H1 (cell line): ENCODE measurements around the gene UBE2O. TPM values are rescaled to one million over a fixed set of nuclear protein-coding genes. Genes with fewer than 3 reads are reported as not detected.

Experiments
- CTCF ChIA-PET: fragments of 300-600 bp; sonication (Branson Sonifier 250); formaldehyde crosslinking; loops from one replicate; lab custom pipeline; 2021; ENCODE audit not compliant: partially characterized antibody; lab: Charles Lee
- POLR2A ChIA-PET: fragments of 300-600 bp; sonication (Branson Sonifier 250); formaldehyde crosslinking; loops from one replicate; lab custom pipeline; 2021; ENCODE audit warnings: inconsistent platforms; ENCODE audit not compliant: partially characterized antibody; lab: Charles Lee
- DNase-seq, 2 experiments: peaks; one replicate each; pipeline versions ENCODE4 v3.0.0 to v3.0.0-alpha.2; 2010 to 2022; ENCODE audit warnings: low spot score in 2 of 2, low read depth in 1 of 2, mixed read lengths in 1 of 2
- FAIRE-seq: peaks from 2 replicates; lab custom pipeline; 2011; peaks lifted over from hg19 to GRCh38; lab: Jason Lieb, UNC
- H2AFZ ChIP-seq: 2 replicates; pipeline ENCODE4 v1.8.1; 2012; ENCODE audit warnings: low read length, inconsistent platforms
- H2AK5ac ChIP-seq: 2 replicates; pipeline ENCODE4 v1.6.1; 2013; ENCODE audit warnings: low read depth, low read length
- H2BK120ac ChIP-seq: replicated peaks from 2 replicates; pipeline ENCODE3; 2013; ENCODE audit warnings: low read depth, low read length, inconsistent platforms
- H2BK12ac ChIP-seq: 2 replicates; pipeline ENCODE4 v1.6.1; 2013; ENCODE audit warnings: low read depth, low read length
- H2BK15ac ChIP-seq: 2 replicates; pipeline ENCODE4 v1.6.1; 2013; ENCODE audit warnings: low read length
- H2BK20ac ChIP-seq: 2 replicates; pipeline ENCODE4 v1.6.1; 2013; ENCODE audit warnings: low read length
- H2BK5ac ChIP-seq: 2 replicates; pipeline ENCODE4 v1.6.1; 2013; ENCODE audit warnings: low read depth, low read length
- H3K14ac ChIP-seq: 2 replicates; pipeline ENCODE4 v1.6.1; 2013; ENCODE audit warnings: inconsistent platforms; ENCODE audit not compliant: insufficient read length
- H3K18ac ChIP-seq: 2 replicates; pipeline ENCODE4 v1.6.1; 2013; ENCODE audit warnings: low read length; ENCODE audit errors: extremely low read depth
- H3K23ac ChIP-seq: 2 replicates; pipeline ENCODE4 v1.6.1; 2013; ENCODE audit warnings: inconsistent platforms; ENCODE audit not compliant: insufficient read length
- H3K23me2 ChIP-seq: 2 replicates; pipeline ENCODE4 v1.6.1; 2013; ENCODE audit warnings: low read depth, low read length
- H3K27ac ChIP-seq: 2 replicates; pipeline ENCODE4 v1.6.1; 2011; ENCODE audit warnings: low read depth, low read length, inconsistent platforms
- H3K27me3 ChIP-seq, 4 experiments: replicated peaks in 1 of 4; 1 replicate in 1 of 4; 2 replicates in 3 of 4; pipeline versions ENCODE4 v1.6.1 to v1.8.1; 2011 to 2013; ENCODE audit warnings: low read length in 3 of 4, mild to moderate bottlenecking in 3 of 4, inconsistent platforms in 2 of 4, mixed read lengths in 2 of 4, moderate library complexity in 1 of 4; ENCODE audit not compliant: control insufficient read depth in 3 of 4, insufficient read depth in 3 of 4; ENCODE audit errors: extremely low read depth in 1 of 4
- H3K36me3 ChIP-seq, 4 experiments: 2 replicates each; pipeline versions ENCODE4 v1.6.1 to v1.8.1; 2011 to 2013; ENCODE audit warnings: mild to moderate bottlenecking in 4 of 4, low read length in 3 of 4, moderate library complexity in 2 of 4, control low read depth in 1 of 4, inconsistent platforms in 1 of 4; ENCODE audit not compliant: insufficient read depth in 4 of 4, control insufficient read depth in 2 of 4
- H3K4ac ChIP-seq: replicated peaks from 2 replicates; pipeline ENCODE3; 2013; ENCODE audit warnings: low read length, low read depth, mixed read lengths, inconsistent platforms; ENCODE audit not compliant: insufficient read length
- H3K4me1 ChIP-seq, 4 experiments: replicated peaks in 1 of 4; 1 replicate in 1 of 4; 2 replicates in 3 of 4; pipeline versions ENCODE4 v1.6.1 to v1.8.1; 2011 to 2013; ENCODE audit warnings: low read length in 3 of 4, inconsistent platforms in 2 of 4, mixed read lengths in 1 of 4; ENCODE audit not compliant: insufficient read depth in 4 of 4, control insufficient read depth in 3 of 4
- H3K4me2 ChIP-seq, 2 experiments: 2 replicates each; pipeline versions ENCODE4 v1.6.1 to v1.8.1; 2011 to 2013; ENCODE audit warnings: low read depth in 2 of 2, low read length in 2 of 2, control low read depth in 1 of 2, inconsistent platforms in 1 of 2, mild to moderate bottlenecking in 1 of 2; ENCODE audit not compliant: insufficient read depth in 1 of 2
- H3K4me3 ChIP-seq, 4 experiments: fragments of 200-600, 300-600 bp in 1 of 4; sonication (generic), shearing (Covaris generic), sonication (Bioruptor Twin) in 1 of 4; 2 replicates each; pipeline versions ENCODE4 v1.5.1 to v1.8.1; 2011 to 2016; ENCODE audit warnings: low read length in 4 of 4, low read depth in 3 of 4, control low read depth in 2 of 4, inconsistent platforms in 2 of 4, mild to moderate bottlenecking in 2 of 4, mixed read lengths in 1 of 4, moderate library complexity in 1 of 4; ENCODE audit not compliant: insufficient read depth in 2 of 4; ENCODE audit errors: extremely low read depth in 1 of 4
- H3K56ac ChIP-seq: replicated peaks from 2 replicates; pipeline ENCODE3; 2013; ENCODE audit warnings: low read depth, mild to moderate bottlenecking, mixed read lengths, low read length, inconsistent platforms; ENCODE audit not compliant: insufficient read length
- H3K79me1 ChIP-seq: 2 replicates; pipeline ENCODE4 v1.6.1; 2013; ENCODE audit warnings: low read depth, low read length, control low read depth
- H3K79me2 ChIP-seq, 2 experiments: 2 replicates each; pipeline versions ENCODE4 v1.6.1 to v1.8.1; 2012 to 2013; ENCODE audit warnings: low read length in 2 of 2, mild to moderate bottlenecking in 2 of 2, inconsistent platforms in 1 of 2; ENCODE audit not compliant: insufficient read depth in 2 of 2, control insufficient read depth in 1 of 2
- H3K9ac ChIP-seq, 4 experiments: replicated peaks in 1 of 4; 1 replicate in 1 of 4; 2 replicates in 3 of 4; pipeline versions ENCODE4 v1.6.1 to v1.8.1; 2011 to 2013; ENCODE audit warnings: low read depth in 3 of 4, low read length in 3 of 4, control low read depth in 2 of 4, mild to moderate bottlenecking in 2 of 4, moderate library complexity in 2 of 4, inconsistent platforms in 1 of 4; ENCODE audit errors: extremely low read depth in 1 of 4
- H3K9me3 ChIP-seq, 2 experiments: 2 replicates each; pipeline versions ENCODE4 v1.6.1 to v1.8.1; 2012 to 2013; ENCODE audit warnings: mild to moderate bottlenecking in 2 of 2, moderate library complexity in 2 of 2, control low read depth in 1 of 2, inconsistent platforms in 1 of 2, low read depth in 1 of 2, low read length in 1 of 2, mixed read lengths in 1 of 2; ENCODE audit not compliant: insufficient read depth in 2 of 2
- H4K20me1 ChIP-seq, 2 experiments: replicated peaks in 1 of 2; 2 replicates each; pipeline versions ENCODE3 to v1.8.1; 2011 to 2013; ENCODE audit warnings: inconsistent platforms in 2 of 2, low read length in 2 of 2, mild to moderate bottlenecking in 1 of 2; ENCODE audit not compliant: insufficient read depth in 2 of 2, control insufficient read depth in 1 of 2
- H4K5ac ChIP-seq: 2 replicates; pipeline ENCODE4 v1.6.1; 2013; ENCODE audit warnings: low read length, low read depth, mixed read lengths, inconsistent platforms; ENCODE audit not compliant: insufficient read length
- H4K8ac ChIP-seq: 2 replicates; pipeline ENCODE4 v1.8.0; 2013; ENCODE audit warnings: mild to moderate bottlenecking, moderate library complexity, low read length, inconsistent platforms; ENCODE audit not compliant: insufficient read depth; ENCODE audit errors: extremely low read depth
- H4K91ac ChIP-seq: replicated peaks from 2 replicates; pipeline ENCODE3; 2013; ENCODE audit warnings: low read length, mixed read lengths, inconsistent platforms; ENCODE audit not compliant: insufficient read length
- CREB1 ChIP-seq: IDR thresholded peaks from 2 replicates; pipeline ENCODE4 v1.6.1; 2012; ENCODE audit warnings: inconsistent platforms
- EGR1 ChIP-seq: IDR thresholded peaks from 2 replicates; pipeline ENCODE4 v1.6.1; 2011; ENCODE audit warnings: low read depth, low read length, borderline replicate concordance
- SIX5 ChIP-seq: IDR thresholded peaks from 2 replicates; pipeline ENCODE4 v1.6.1; 2011; ENCODE audit warnings: mild to moderate bottlenecking, low read depth, low read length
- WGBS, 2 experiments: shearing (Covaris generic) in 1 of 2; methylation state at CpG; one replicate each; pipeline versions ENCODE4 v1.1.6 to v1.1.7; 2013 to 2015; ENCODE audit warnings: low lambda C conversion rate in 2 of 2, mixed read lengths in 2 of 2, inconsistent platforms in 1 of 2, low coverage in 1 of 2, missing lambda C conversion rate in 1 of 2; ENCODE audit not compliant: insufficient replicate concordance in 2 of 2, insufficient coverage in 1 of 2, insufficient read length in 1 of 2; ENCODE audit errors: extremely low coverage in 1 of 2, missing lambda C conversion rate in 1 of 2; 5-methylcytosine and 5-hydroxymethylcytosine counted together
- polyA plus RNA-seq, 7 experiments: library from polyadenylated mRNA; depleted of rRNA in 3 of 7; stranded (reverse) in 5 of 7; unstranded in 2 of 7; fragments of >200 nt in 5 of 7; fragments of 200-250 nt in 2 of 7; gene quantifications; 1 replicate in 5 of 7; 2 replicates in 1 of 7; 4 replicates in 1 of 7; pipeline versions ENCODE4 v1.2.1 to v1.2.3, GENCODE V29; 2011 to 2013; ENCODE audit warnings: missing spikeins in 2 of 7, mixed read lengths in 2 of 7
- total RNA-seq: library from RNA; stranded (reverse); fragmentation: NEBNext Ultra II Directional; extraction: Animal tissue kit (Norgen Biotek cat#: 25700); gene quantifications from 2 replicates; pipeline ENCODE4 v1.2.1, GENCODE V29; 2021

Gene UBE2O
- total and polyA plus RNA-seq, 2 of the 8 experiments (the other 6 are each of a cell fraction or from before 2014, with no cell fraction given) = 24.4 to 63.0 TPM

DNA sequence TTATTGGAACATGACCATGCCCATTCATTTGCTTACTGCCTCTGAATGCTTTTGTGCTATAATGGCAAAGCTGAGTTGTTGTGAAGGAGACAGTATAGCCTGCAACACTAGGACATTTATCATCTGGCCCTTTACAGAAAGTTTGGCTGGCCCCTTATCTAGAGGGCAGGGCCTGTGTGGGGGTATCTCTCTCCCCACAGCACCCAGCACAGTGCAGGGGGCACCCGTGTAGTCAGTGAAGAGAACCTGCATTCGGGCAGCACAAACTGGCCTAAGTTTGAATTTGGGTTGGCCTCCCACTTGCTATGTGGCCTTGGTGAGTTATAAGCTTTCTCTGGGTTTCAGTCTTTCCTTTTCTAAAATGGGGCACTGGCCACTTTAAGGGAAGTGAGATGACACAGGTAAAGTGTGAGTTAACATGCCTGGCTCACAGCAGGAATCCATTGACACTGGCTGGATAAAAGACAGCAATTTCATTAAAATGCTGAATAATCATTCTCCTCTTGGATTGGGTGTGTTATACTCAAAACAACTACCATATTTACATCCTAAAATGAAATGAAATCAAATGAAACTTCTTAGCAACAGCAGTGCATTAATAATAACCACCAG, 12.1 kb downstream of the UBE2O start:
- Histone ChIP-seq H3K18ac (no peak overlapping the region), H3K9me3 (no peaks in the 10 kb centered on the region), H3K36me3 (no peaks in the 10 kb centered on the region), H3K79me1 (peaks cover 21% of the 10 kb centered on the region), H3K79me2 (peaks cover 21 to 89% of the 10 kb centered on the region in 2 experiments), H3K4me3 (no peak overlapping the region), H3K27ac (no peak overlapping the region), H2AFZ (no peak overlapping the region), H3K4me2 (peak overlapping the region; percentile 28 to 50; a peak in 3 of 4 replicates), H3K27me3 (no peaks in the 10 kb centered on the region), H2BK5ac (peak overlapping the region; percentile 68), H3K4ac (peak overlapping the region; percentile 4), H3K23ac (no peak overlapping the region), H3K9ac (peak overlapping the region in 1 of 4 experiments; percentile 31; a peak in 2 of 7 replicates), H3K23me2 (no peaks in the 10 kb centered on the region), H2BK120ac (no peak overlapping the region), H4K8ac (no peak overlapping the region; the same call in 1 of the 2 replicates), H2BK12ac (peak overlapping the region; percentile 40; the same call in 1 of the 2 replicates), H3K4me1 (peaks cover 21 to 50% (median 44%) of the 10 kb centered on the region in 4 experiments), H3K56ac (no peak overlapping the region), H2BK15ac (0 out of 2 replicates have a peak overlapping the region, but pooled peaks have one; percentile 65), H4K5ac (no peak overlapping the region), H4K20me1 (peaks cover 3 to 27% of the 10 kb centered on the region in 2 experiments), H2BK20ac (no peak overlapping the region), H4K91ac (no peak overlapping the region), H2AK5ac (no peak overlapping the region; the same call in 1 of the 2 replicates), H3K14ac (no peak overlapping the region)
- ChIA-PET CTCF (interaction anchor here (0.6 to 2.5 kb wide), 2 partner anchors 82 to 1375 kb away, joined by 3 to 8 read pairs; no protein-coding TSS in a partner anchor), POLR2A (interaction anchor here (2.9 kb wide), 1 partner anchor 10 kb away, joined by 6 read pairs; no protein-coding TSS in a partner anchor)
- no peak for DNase-seq
- TF ChIP-seq SIX5 (no peak), EGR1 (no peak), CREB1 (no peak)
- no peak for FAIRE-seq
- 81% methylated on average over 2 of the region's 2 CpGs; no CpG with 5 or more reads in 1 of the 2 experiments for WGBS, 2 experiments
